PC-9 (cell line): ENCODE results near the gene C2orf76. TPM values are rescaled to one million over a fixed set of nuclear protein-coding genes. Genes with fewer than 3 reads are reported as not detected.

Experiments used
- BruUV-seq: library from RNA; stranded (reverse); fragments of 400-500 nt; replicated peaks from 2 replicates; lab custom pipeline; 2021; lab: Mats Ljungman, UMichigan
- CTCF ChIA-PET: fragments of 300-600 bp; sonication (Branson Sonifier 250); formaldehyde crosslinking; loops from one replicate; lab custom pipeline; 2022; ENCODE audit warnings: antibody characterized with exemption; lab: Charles Lee
- POLR2A ChIA-PET: fragments of 300-600 bp; sonication (Branson Sonifier 250); formaldehyde crosslinking; loops from one replicate; lab custom pipeline; 2022; ENCODE audit warnings: antibody characterized with exemption; ENCODE audit not compliant: unreplicated experiment; lab: Charles Lee
- DNase-seq, 2 experiments: peaks; one replicate each; pipeline versions ENCODE4 v3.0.0 to v3.0.0-alpha.2; 2015 to 2022; ENCODE audit warnings: mixed read lengths in 1 of 2
- H2AFZ ChIP-seq: fragments of 200-600 bp; sonication (generic); 2 replicates; pipeline ENCODE4 v1.8.1; 2017; ENCODE audit warnings: antibody characterized with exemption
- H3F3A ChIP-seq: fragments of 200-600 bp; sonication (generic); 2 replicates; pipeline ENCODE4 v1.8.1; 2017; ENCODE audit warnings: antibody characterized with exemption, mild to moderate bottlenecking, low read depth; ENCODE audit not compliant: insufficient read depth
- H3K27ac ChIP-seq: fragments of 200-600 bp; sonication (generic); 2 replicates; pipeline ENCODE4 v1.6.1; 2016; ENCODE audit warnings: mixed run types
- H3K27me3 ChIP-seq: fragments of 200-600 bp; sonication (generic); 2 replicates; pipeline ENCODE4 v1.6.1; 2016; ENCODE audit warnings: low read depth, mixed run types; ENCODE audit not compliant: insufficient read depth
- H3K36me3 ChIP-seq: fragments of 200-600 bp; sonication (generic); 2 replicates; pipeline ENCODE4 v1.6.1; 2016; ENCODE audit warnings: low read depth, mixed run types
- H3K4me1 ChIP-seq: fragments of 200-600 bp; sonication (generic); replicated peaks from 2 replicates; pipeline ENCODE4 v1.6.1; 2016; ENCODE audit warnings: mixed run types; ENCODE audit not compliant: insufficient read depth
- H3K4me2 ChIP-seq: fragments of 200-600 bp; sonication (generic); 2 replicates; pipeline ENCODE4 v1.6.1; 2017; ENCODE audit warnings: mixed run types
- H3K4me3 ChIP-seq: fragments of 200-600 bp; sonication (generic); 2 replicates; pipeline ENCODE4 v1.6.1; 2016; ENCODE audit warnings: mixed run types
- H3K79me2 ChIP-seq: fragments of 200-600 bp; sonication (generic); 2 replicates; pipeline ENCODE4 v1.6.1; 2017; ENCODE audit warnings: low read depth, mixed run types
- H3K9me2 ChIP-seq: fragments of 200-600 bp; sonication (generic); 2 replicates; pipeline ENCODE4 v1.8.1; 2017; ENCODE audit warnings: mild to moderate bottlenecking; ENCODE audit not compliant: insufficient read depth
- H3K9me3 ChIP-seq: fragments of 200-600 bp; sonication (generic); 2 replicates; pipeline ENCODE4 v1.8.1; 2016; ENCODE audit warnings: low read depth; ENCODE audit not compliant: insufficient read depth
- H4K20me1 ChIP-seq: fragments of 200-600 bp; sonication (generic); 2 replicates; pipeline ENCODE4 v1.8.1; 2017; ENCODE audit not compliant: insufficient read depth
- EZH2 ChIP-seq: fragments of 200-600 bp; sonication (generic); IDR thresholded peaks from 2 replicates; pipeline ENCODE4 v1.8.0; 2017; ENCODE audit warnings: antibody characterized with exemption, low read depth
- intact Hi-C: fragments of 100-400 bp; cut with micrococcal nuclease; formaldehyde crosslinking; loops from one replicate; pipeline ENCODE4 v1.10.0; 2022; ENCODE audit not compliant: unreplicated experiment
- total RNA-seq: library from RNA; stranded (reverse); gene quantifications from 2 replicates; pipeline ENCODE4 v1.2.3, GENCODE V29; 2021
- TF ChIP-seq, protein P1 (sequence below): fragments of 200-600 bp; sonication (generic); conservative IDR thresholded peaks from 2 replicates; pipeline ENCODE4 v1.6.1; 2017; ENCODE audit warnings: mixed run types, antibody characterized with exemption, mild to moderate bottlenecking, moderate library complexity

Gene C2orf76
- total RNA-seq, 1 experiment from 2014 or later, result 11.5 TPM

DNA sequence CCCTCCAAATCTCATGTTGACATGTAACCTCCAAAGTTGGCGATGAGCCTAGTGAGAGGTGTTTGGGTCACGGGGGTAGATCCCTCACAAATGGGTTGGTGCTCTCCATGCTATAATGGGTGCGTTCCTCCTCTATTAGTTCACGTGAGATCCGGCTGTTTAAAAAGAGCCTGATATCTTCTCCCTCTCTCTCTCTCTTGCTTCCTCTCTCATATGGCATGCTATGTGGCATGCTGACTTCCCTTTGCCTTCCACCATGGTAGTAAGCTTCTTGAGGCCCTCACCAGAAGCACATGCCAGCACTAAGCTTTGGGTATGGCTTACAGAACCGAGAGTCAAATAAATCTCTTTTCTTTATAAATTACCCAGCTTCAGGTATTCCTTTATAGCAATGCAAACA, 39.2 kb downstream of the C2orf76 start:
- POLR2A ChIA-PET, result no interaction called here
- Histone ChIP-seq H3K4me3 (no peak overlapping the region), H2AFZ (no peak overlapping the region), H3K79me2 (no peaks in the 10 kb centered on the region), H3K4me1 (peaks cover 9% of the 10 kb centered on the region), H3K9me3 (no peaks in the 10 kb centered on the region), H3K9me2 (no peaks in the 10 kb centered on the region), H3K36me3 (no peaks in the 10 kb centered on the region), H3F3A (no peaks in the 10 kb centered on the region; the same call in 1 of the 2 replicates), H3K4me2 (no peak overlapping the region), H3K27ac (no peak overlapping the region), H4K20me1 (no peaks in the 10 kb centered on the region), H3K27me3 (no peaks in the 10 kb centered on the region)
- CTCF ChIA-PET, result interaction anchor here (0.6 kb wide), 1 partner anchor 421 kb away, joined by 3 read pairs; no protein-coding TSS in a partner anchor
- intact Hi-C loops, result no loop called here
- no peak for TF ChIP-seq EZH2
- TF ChIP-seq, protein P1, sequence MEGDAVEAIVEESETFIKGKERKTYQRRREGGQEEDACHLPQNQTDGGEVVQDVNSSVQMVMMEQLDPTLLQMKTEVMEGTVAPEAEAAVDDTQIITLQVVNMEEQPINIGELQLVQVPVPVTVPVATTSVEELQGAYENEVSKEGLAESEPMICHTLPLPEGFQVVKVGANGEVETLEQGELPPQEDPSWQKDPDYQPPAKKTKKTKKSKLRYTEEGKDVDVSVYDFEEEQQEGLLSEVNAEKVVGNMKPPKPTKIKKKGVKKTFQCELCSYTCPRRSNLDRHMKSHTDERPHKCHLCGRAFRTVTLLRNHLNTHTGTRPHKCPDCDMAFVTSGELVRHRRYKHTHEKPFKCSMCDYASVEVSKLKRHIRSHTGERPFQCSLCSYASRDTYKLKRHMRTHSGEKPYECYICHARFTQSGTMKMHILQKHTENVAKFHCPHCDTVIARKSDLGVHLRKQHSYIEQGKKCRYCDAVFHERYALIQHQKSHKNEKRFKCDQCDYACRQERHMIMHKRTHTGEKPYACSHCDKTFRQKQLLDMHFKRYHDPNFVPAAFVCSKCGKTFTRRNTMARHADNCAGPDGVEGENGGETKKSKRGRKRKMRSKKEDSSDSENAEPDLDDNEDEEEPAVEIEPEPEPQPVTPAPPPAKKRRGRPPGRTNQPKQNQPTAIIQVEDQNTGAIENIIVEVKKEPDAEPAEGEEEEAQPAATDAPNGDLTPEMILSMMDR, result no peak
- DNase-seq, result no peak
- BruUV-seq, result no TSS peak

DNA sequence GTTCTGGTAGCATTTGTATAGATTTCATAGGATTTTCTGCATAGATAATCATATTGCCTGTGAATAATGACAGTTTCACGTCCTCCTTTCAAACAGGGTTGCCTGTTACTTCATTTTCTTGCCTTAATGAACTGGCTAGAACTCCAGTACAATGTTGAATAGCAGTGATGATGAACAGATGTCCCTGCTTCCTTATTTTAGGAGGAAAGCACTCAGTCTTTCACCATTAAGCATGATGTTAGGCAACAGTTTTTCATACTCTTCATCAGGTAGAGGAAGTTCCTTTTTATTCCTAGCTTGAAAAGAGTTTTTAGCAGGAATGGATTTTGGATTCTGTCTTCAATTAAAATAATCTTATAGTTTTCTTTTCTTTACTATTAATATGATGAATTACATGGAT, 39.7 kb downstream of the C2orf76 start:
- H3K79me2 ChIP-seq, result no peaks in the 10 kb centered on the region
- H3K27me3 ChIP-seq, result no peaks in the 10 kb centered on the region
- intact Hi-C loops, result no loop called here
- no peak for TF ChIP-seq EZH2
- TF ChIP-seq, protein P1, result no peak
- H3K27ac ChIP-seq, result no peak overlapping the region
- H3K9me3 ChIP-seq, result no peaks in the 10 kb centered on the region
- no peak overlapping the region for H2AFZ ChIP-seq
- no peaks in the 10 kb centered on the region for H3K36me3 ChIP-seq
- no peaks in the 10 kb centered on the region; the same call in 1 of the 2 replicates for H3F3A ChIP-seq
- no peak overlapping the region for H3K4me3 ChIP-seq
- no peaks in the 10 kb centered on the region for H3K9me2 ChIP-seq
- H3K4me1 ChIP-seq, result peaks cover 9% of the 10 kb centered on the region
- ChIA-PET POLR2A (no interaction called here), CTCF (no interaction called here)
- no peak for DNase-seq
- H4K20me1 ChIP-seq, result no peaks in the 10 kb centered on the region
- BruUV-seq, result no TSS peak
- no peak overlapping the region for H3K4me2 ChIP-seq

DNA sequence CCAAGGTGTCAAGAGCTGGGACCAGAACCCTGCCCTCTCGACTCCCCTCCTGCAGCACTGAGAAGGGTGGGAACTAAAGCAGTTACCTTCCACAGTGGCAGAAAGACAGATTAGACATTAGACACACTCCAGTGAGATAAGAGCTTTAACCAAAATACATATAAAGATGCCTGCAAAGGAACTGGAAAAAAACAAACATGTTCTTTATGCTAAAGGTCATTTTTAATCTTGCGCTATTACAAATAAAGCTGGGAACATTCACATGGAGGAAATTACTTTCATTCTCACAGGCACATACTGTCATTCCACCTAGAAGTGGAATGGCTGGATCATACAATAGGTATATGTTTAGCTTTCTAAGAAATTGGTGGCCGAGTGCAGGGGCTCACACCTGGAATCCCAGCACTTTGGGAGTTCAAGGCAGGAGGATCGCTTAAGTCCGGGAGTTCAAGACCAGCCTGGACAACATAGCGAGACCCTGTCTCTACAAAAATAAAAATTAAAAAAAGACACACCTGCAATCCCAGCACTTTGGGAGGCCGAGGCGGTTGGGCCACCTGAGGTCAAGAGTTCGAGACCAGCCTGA, 41.9 kb downstream of the C2orf76 start:
- POLR2A ChIA-PET, result no interaction called here
- Histone ChIP-seq H3F3A (no peaks in the 10 kb centered on the region; the same call in 1 of the 2 replicates), H3K79me2 (no peaks in the 10 kb centered on the region), H3K27ac (no peak overlapping the region), H2AFZ (no peak overlapping the region), H3K9me2 (no peaks in the 10 kb centered on the region), H3K9me3 (no peaks in the 10 kb centered on the region), H3K36me3 (no peaks in the 10 kb centered on the region), H3K4me3 (no peak overlapping the region), H4K20me1 (no peaks in the 10 kb centered on the region), H3K4me2 (no peak overlapping the region), H3K27me3 (no peaks in the 10 kb centered on the region), H3K4me1 (peaks cover 9% of the 10 kb centered on the region)
- DNase-seq, result no peak
- no peak for TF ChIP-seq EZH2
- TF ChIP-seq, protein P1, result no peak
- CTCF ChIA-PET, result interaction anchor here (0.7 kb wide), 1 partner anchor 21 kb away, joined by 6 read pairs; no protein-coding TSS in a partner anchor
- intact Hi-C loops, result no loop called here
- BruUV-seq, result no TSS peak
